GM23248 (cell line): ENCODE results near the gene RHOC. TPM values are rescaled to one million over a fixed set of nuclear protein-coding genes. Genes with fewer than 3 reads are reported as not detected.
A peak's percentile ranks its signal among the peaks of the same experiment; 100 is the strongest.

ENCODE experiments used
- DNase-seq: peaks from one replicate; pipeline ENCODE4 v3.0.0-alpha.2; 2015
- H2AFZ ChIP-seq: fragments of 200-600 bp; sonication (generic); 2 replicates; pipeline ENCODE4 v1.6.1; 2016; ENCODE audit warnings: antibody characterized with exemption
- H3F3A ChIP-seq: fragments of 200-600 bp; sonication (generic); 2 replicates; pipeline ENCODE4 v1.6.1; 2016; ENCODE audit warnings: mild to moderate bottlenecking, antibody characterized with exemption, mixed run types; ENCODE audit not compliant: insufficient read depth
- H3K27ac ChIP-seq: fragments of 200-600 bp; sonication (generic); 2 replicates; pipeline ENCODE4 v1.5.1; 2016; ENCODE audit warnings: mild to moderate bottlenecking
- H3K27me3 ChIP-seq: fragments of 200-600 bp; sonication (generic); replicated peaks from 2 replicates; pipeline ENCODE4 v1.6.1; 2016; ENCODE audit warnings: mild to moderate bottlenecking; ENCODE audit not compliant: insufficient read depth
- H3K36me3 ChIP-seq: fragments of 200-600 bp; sonication (generic); 2 replicates; pipeline ENCODE4 v1.6.1; 2016; ENCODE audit warnings: low read depth, mild to moderate bottlenecking
- H3K4me1 ChIP-seq: fragments of 200-600 bp; sonication (generic); 2 replicates; pipeline ENCODE4 v1.6.1; 2016; ENCODE audit warnings: mild to moderate bottlenecking; ENCODE audit not compliant: insufficient read depth
- H3K4me2 ChIP-seq: fragments of 200-600 bp; sonication (generic); one replicate; pipeline ENCODE4 v1.6.1; 2016; ENCODE audit warnings: mild to moderate bottlenecking; ENCODE audit not compliant: unreplicated experiment
- H3K4me3 ChIP-seq: fragments of 200-600 bp; sonication (generic); 2 replicates; pipeline ENCODE4 v1.5.1; 2016; ENCODE audit warnings: mild to moderate bottlenecking
- H3K79me2 ChIP-seq: fragments of 200-600 bp; sonication (generic); 2 replicates; pipeline ENCODE4 v1.6.1; 2016; ENCODE audit warnings: mild to moderate bottlenecking; ENCODE audit not compliant: insufficient read depth
- H3K9ac ChIP-seq: fragments of 200-600 bp; sonication (generic); 2 replicates; pipeline ENCODE4 v1.6.1; 2016; ENCODE audit warnings: mild to moderate bottlenecking
- H3K9me2 ChIP-seq: fragments of 200-600 bp; sonication (generic); 2 replicates; pipeline ENCODE4 v1.6.1; 2016; ENCODE audit warnings: mixed run types, mild to moderate bottlenecking, moderate library complexity; ENCODE audit not compliant: insufficient read depth
- H3K9me3 ChIP-seq: fragments of 200-600 bp; sonication (generic); one replicate; pipeline ENCODE4 v1.6.1; 2017; ENCODE audit warnings: low read depth
- H4K20me1 ChIP-seq: fragments of 200-600 bp; sonication (generic); 2 replicates; pipeline ENCODE4 v1.6.0; 2016; ENCODE audit not compliant: insufficient read depth
- EZH2 ChIP-seq: fragments of 200-600 bp; sonication (generic); IDR thresholded peaks from 2 replicates; pipeline ENCODE4 v1.6.1; 2018; ENCODE audit warnings: antibody characterized with exemption, mild to moderate bottlenecking; ENCODE audit not compliant: insufficient read depth, poor library complexity, severe bottlenecking
- EZH2phosphoT487 ChIP-seq: fragments of 200-600 bp; sonication (generic); IDR thresholded peaks from 2 replicates; pipeline ENCODE4 v1.6.1; 2018; ENCODE audit warnings: antibody characterized with exemption, moderate library complexity, mild to moderate bottlenecking, low read depth; ENCODE audit not compliant: insufficient read depth
- WGBS, 2 experiments: methylation state at CpG; one replicate each; pipeline ENCODE4 v1.1.6; 2015 to 2017; ENCODE audit warnings: low lambda C conversion rate in 2 of 2, low coverage in 1 of 2; ENCODE audit errors: missing lambda C conversion rate in 2 of 2; 5-methylcytosine and 5-hydroxymethylcytosine counted together
- in situ Hi-C: fragments of 300-500 bp; cut with MboI; formaldehyde crosslinking; loops from 2 replicates; pipeline ENCODE4 v1.15.0; 2020
- polyA plus RNA-seq: library from polyadenylated mRNA; unstranded; fragments of >200 nt; fragmentation: Nextera tagmentation; extraction: Ambion mirVana; gene quantifications from 2 replicates; pipeline ENCODE4 v1.2.1, GENCODE V29; 2016
- total RNA-seq: library from RNA; depleted of rRNA; stranded (reverse); fragments of >200 nt; shearing (Covaris generic); gene quantifications from 2 replicates; pipeline ENCODE4 v1.2.3, GENCODE V29; 2014

The RHOC gene
- total and polyA plus RNA-seq, 2 experiments from 2014 or later, result 625 to 711 TPM

DNA sequence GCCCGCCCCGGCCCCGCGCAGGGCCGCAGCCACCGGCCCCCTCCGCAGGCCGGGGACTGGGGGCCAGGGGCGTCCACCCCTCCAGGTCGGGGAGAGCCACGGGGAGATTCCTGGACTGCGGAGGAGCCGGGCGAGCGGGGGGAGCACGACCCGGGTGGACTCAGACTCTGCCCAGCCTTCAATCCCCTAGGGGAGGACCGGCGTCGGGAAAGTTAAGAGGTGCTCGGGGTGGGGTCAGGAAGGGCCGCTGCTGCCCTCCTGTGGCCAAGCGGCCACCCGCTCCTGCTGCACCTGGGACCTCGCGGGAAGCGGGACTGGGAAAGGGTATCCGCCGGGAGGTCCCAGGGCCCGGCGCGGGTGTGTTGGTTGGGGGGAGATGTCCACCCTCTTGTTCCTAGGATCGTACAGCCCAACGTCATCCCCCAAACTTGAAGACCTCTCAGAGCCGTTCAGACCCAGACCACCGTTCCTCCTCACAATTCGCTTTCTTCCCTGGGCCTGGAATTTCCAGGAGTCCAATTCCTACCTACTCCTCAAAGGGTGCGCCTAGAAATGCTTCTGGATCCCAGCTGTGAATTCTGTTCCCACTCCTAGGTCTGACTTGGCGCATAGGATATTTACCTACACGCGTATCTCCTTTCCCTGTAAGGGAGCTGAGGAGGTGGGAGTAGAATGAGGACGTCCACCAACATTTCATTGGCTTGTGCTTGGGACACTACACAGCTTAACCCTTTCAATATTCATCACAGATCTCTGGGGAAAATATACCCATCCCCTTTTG is 484 bp upstream of the RHOC start:
- 8 to 9% methylated on average over 29 to 36 of the region's 42 CpGs for WGBS, 2 experiments
- in situ Hi-C loops, result no loop called here

GRCh38 chr1:112704934-112705627 is 1.8 kb downstream of the RHOC start:
- 1 to 2% methylated on average over 12 to 13 of the region's 13 CpGs for WGBS, 2 experiments
- Histone ChIP-seq H3F3A (peaks cover 48% of the 10 kb centered on the region), H3K4me1 (peaks cover 23% of the 10 kb centered on the region), H3K9ac (peak overlapping the region; percentile 95), H3K27ac (peak overlapping the region; percentile 84), H3K9me3 (no peaks in the 10 kb centered on the region), H3K4me3 (peak overlapping the region; percentile 90), H3K27me3 (no peaks in the 10 kb centered on the region), H3K9me2 (no peaks in the 10 kb centered on the region), H2AFZ (peak overlapping the region; percentile 27; the same call in 1 of the 2 replicates), H3K4me2 (peak overlapping the region; percentile 96), H3K36me3 (peaks cover 5% of the 10 kb centered on the region), H4K20me1 (no peaks in the 10 kb centered on the region), H3K79me2 (peaks cover 42% of the 10 kb centered on the region)
- DNase-seq, result peak; percentile 95
- in situ Hi-C loops, result no loop called here
- TF ChIP-seq EZH2phosphoT487 (no peak), EZH2 (no peak)

More for the DNA sequence above, 484 bp upstream of the RHOC start:
- Histone ChIP-seq H3F3A (peaks cover 26% of the 10 kb centered on the region), H3K79me2 (peaks cover 42% of the 10 kb centered on the region), H3K36me3 (no peaks in the 10 kb centered on the region; the same call in 1 of the 2 replicates), H2AFZ (peak overlapping the region; percentile 87), H3K4me1 (peaks cover 6% of the 10 kb centered on the region; the same call in 1 of the 2 replicates), H3K9me2 (no peaks in the 10 kb centered on the region), H3K9me3 (no peaks in the 10 kb centered on the region), H4K20me1 (no peaks in the 10 kb centered on the region), H3K9ac (peak overlapping the region; percentile 95), H3K4me3 (peak overlapping the region; percentile 90), H3K27me3 (no peaks in the 10 kb centered on the region), H3K27ac (no peak overlapping the region; the same call in 1 of the 2 replicates), H3K4me2 (peak overlapping the region; percentile 81)
- peak; percentile 95 for DNase-seq
- TF ChIP-seq EZH2, result no peak
- no peak for TF ChIP-seq EZH2phosphoT487

GRCh38 chr1:112704391-112704933 is 2.5 kb downstream of the RHOC start:
- H3K4me3 ChIP-seq, result peak overlapping the region; percentile 90
- H3F3A ChIP-seq, result peaks cover 54% of the 10 kb centered on the region
- peaks cover 5% of the 10 kb centered on the region for H3K36me3 ChIP-seq
- H3K4me1 ChIP-seq, result peaks cover 23% of the 10 kb centered on the region
- in situ Hi-C loops, result no loop called here
- H3K9ac ChIP-seq, result peak overlapping the region; percentile 95
- no peak overlapping the region for H2AFZ ChIP-seq
- no peaks in the 10 kb centered on the region for H3K9me3 ChIP-seq
- H3K79me2 ChIP-seq, result peaks cover 42% of the 10 kb centered on the region
- no peaks in the 10 kb centered on the region for H3K27me3 ChIP-seq
- peak overlapping the region; percentile 84 for H3K27ac ChIP-seq
- no peak for DNase-seq
- TF ChIP-seq EZH2phosphoT487 (no peak), EZH2 (no peak)
- 29 to 31% methylated on average over 7 of the region's 7 CpGs for WGBS, 2 experiments
- peak overlapping the region; percentile 96 for H3K4me2 ChIP-seq
- no peaks in the 10 kb centered on the region for H3K9me2 ChIP-seq
- no peaks in the 10 kb centered on the region for H4K20me1 ChIP-seq

GRCh38 chr1:112703706-112704105 is 3.2 kb downstream of the RHOC start:
- Histone ChIP-seq H3F3A (peaks cover 57% of the 10 kb centered on the region), H3K4me1 (peaks cover 23% of the 10 kb centered on the region), H2AFZ (no peak overlapping the region), H3K4me3 (no peak overlapping the region), H3K9me3 (no peaks in the 10 kb centered on the region), H3K36me3 (peaks cover 5% of the 10 kb centered on the region), H3K27ac (peak overlapping the region; percentile 84), H3K9me2 (no peaks in the 10 kb centered on the region), H3K9ac (peak overlapping the region; percentile 95; the same call in 1 of the 2 replicates), H3K79me2 (peaks cover 42% of the 10 kb centered on the region), H3K4me2 (peak overlapping the region; percentile 96), H4K20me1 (no peaks in the 10 kb centered on the region), H3K27me3 (no peaks in the 10 kb centered on the region)
- DNase-seq, result no peak
- no peak for TF ChIP-seq EZH2phosphoT487
- 93 to 95% methylated on average over 8 of the region's 8 CpGs for WGBS, 2 experiments
- in situ Hi-C loops, result no loop called here
